Retina (tissue), 1 donor: ENCODE data around the gene RPS6KB1.
A peak's percentile ranks its signal among the peaks of the same experiment; 100 is the strongest.
"Not testable (repeated sequence)": the region's sequence is repeated elsewhere in the genome, so short reads cannot be mapped to it uniquely, and the experiment has no call there.

ENCODE experiments used
- DNase-seq: peaks from one replicate; pipeline ENCODE4 v3.0.0-alpha.2; 2016

RPS6KB1 gene

GRCh38 chr17:59947310-59947709 is 54.4 kb downstream of the RPS6KB1 start:
- not testable (repeated sequence) for DNase-seq

DNA sequence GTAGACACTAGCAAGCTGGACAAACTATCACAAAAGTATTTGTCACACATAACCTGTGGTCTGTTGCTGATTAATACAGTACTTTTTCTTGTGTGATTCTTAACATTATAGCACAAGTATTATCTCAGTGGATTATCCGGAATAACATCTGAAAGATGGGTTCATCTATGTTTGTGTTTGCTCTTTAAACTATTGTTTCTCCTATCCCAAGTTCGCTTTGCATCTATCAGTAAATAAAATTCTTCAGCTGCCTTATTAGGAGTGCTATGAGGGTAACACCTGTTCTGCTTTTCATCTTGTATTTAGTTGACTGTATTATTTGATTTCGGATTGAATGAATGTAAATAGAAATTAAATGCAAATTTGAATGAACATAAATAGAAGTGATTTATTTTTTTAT is 57.1 kb downstream of the RPS6KB1 start:
- no peak for DNase-seq

GRCh38 chr17:59954856-59955255 is 61.9 kb downstream of the RPS6KB1 start:
- no peak for DNase-seq

DNA sequence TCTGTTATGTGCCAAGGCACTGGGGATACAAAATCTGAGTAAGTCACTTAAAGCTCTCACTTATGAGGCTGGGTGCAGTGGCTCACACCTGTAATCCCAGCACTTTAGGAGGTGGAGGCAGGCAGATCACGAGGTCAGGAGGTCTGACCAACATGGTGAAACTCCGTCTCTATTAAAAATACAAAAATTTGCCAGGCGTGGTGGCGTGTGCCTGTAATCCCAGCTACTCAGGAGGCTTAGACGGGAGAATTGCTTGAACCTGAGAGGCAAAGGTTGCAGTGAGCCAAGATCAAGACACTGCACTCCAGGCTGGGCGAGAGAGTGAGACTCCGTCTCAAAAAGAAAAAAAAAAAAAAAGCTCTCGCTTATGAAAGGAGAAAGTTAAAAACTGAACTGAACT is 66.7 kb downstream of the RPS6KB1 start:
- DNase-seq: not testable (repeated sequence)

GRCh38 chr17:59962739-59963318 is 69.9 kb downstream of the RPS6KB1 start:
- no peak for DNase-seq

DNA sequence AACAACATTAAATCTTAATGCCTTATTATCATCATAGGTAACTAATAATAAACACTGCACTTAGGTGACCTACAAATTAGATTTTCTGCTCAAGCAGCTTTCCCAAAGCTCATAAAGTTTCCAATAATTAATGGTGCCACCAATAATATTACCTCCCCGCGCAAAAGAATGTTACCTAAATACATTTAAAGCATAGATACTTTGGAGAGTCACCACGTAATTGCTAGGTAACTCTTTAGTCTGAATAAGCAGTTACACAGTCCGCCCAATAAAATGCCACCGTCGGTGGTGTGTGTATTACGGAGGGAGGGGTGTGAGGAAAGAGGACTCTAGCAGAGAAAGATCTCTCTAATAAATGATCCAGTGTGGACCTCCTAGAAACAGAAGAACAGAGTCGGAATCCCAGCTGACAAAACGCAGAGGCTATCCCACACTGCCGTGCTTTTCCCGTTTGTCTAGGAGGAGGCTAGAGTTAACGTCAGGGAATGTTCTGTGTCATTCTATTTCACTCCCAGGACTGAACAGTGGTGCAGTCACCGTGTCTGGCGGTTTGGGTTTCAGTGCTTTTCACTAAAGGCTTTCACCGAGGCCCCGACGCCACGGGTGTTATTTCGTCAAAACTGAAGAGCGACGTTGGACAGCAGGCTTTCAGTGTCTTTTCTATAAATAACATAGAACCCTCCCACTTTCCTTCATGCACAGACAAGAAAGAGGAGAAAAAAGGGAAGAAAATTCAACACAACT is 71.0 kb downstream of the RPS6KB1 start:
- no peak for DNase-seq

GRCh38 chr17:59964482-59965328 is 71.8 kb downstream of the RPS6KB1 start, which contains the start of gene RNFT1:
RNFT1 (minus strand) TSS chr17:59964740; CDS start chr17:59964663, 77 bp downstream.
- DNase-seq: peak; percentile 97

DNA sequence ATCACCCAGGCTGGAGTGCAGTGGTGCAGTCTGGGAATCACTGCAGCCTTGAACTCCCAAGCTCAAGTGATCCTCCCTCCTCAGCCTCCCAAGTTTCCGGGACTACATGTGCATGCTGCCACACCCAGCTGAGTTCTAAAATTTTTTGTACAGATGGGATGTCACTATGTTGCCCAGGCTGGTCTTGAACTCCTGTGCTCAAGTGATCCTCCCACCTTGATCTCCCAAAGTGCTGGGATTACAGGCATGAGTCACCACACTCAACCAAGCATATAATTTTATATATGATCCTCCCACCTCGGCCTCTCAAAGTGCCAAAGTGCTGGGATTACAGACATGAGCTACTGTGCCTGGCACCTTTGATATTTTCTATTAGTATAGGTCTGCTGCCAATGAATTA is 78.8 kb downstream of the RPS6KB1 start:
- DNase-seq: not testable (repeated sequence)

DNA sequence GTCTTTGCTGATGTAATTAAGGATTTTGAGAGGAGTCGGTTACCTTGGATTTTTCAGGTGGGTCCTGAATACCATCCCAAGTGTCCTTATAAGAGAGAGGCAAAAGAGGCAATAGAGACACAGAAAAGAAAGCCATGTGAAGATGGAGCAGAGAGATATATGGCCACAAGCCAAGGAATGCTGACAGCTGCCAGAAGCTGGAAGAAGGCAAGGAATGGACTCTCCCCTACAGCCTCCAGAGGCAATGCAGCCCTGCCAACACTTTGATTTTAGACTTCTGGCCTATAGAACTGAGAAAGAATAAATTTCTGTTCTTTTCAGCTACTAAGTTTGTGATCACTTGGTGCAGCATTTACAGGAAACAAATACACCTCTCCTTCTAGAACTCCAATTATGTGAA is 79.9 kb downstream of the RPS6KB1 start:
- DNase-seq: no peak

- DNase-seq: not testable (repeated sequence)
Measured at GRCh38 chr17:59973483-59973882, 80.6 kb downstream of the RPS6KB1 start.

- DNase-seq: not testable (repeated sequence)
Measured at GRCh38 chr17:59975166-59975565, 82.2 kb downstream of the RPS6KB1 start.

- DNase-seq: not testable (repeated sequence)
Measured at GRCh38 chr17:59996608-59997007, 103.7 kb downstream of the RPS6KB1 start.
